Measurements from ENCODE around the gene TMEM38A.
A peak's percentile ranks its signal among the peaks of the same experiment; 100 is the strongest.
"Not testable (repeated sequence)": the region's sequence is repeated elsewhere in the genome, so short reads cannot be mapped to it uniquely, and the experiment has no call there.

TMEM38A gene

GRCh38 chr19:16679811-16680210 lies 18.9 kb downstream of the TMEM38A start:
- Mint-ChIP-seq H3K9me3 (peaks cover 0 to 8% of the 10 kb centered on the region in 2 donors), H3K4me3 (no peak overlapping the region), H3K27ac (no peak overlapping the region), H3K27me3 (no peaks in the 10 kb centered on the region), H3K4me1 (no peaks in the 10 kb centered on the region)
- ATAC-seq (no peak), DNase-seq (no peak)

DNA sequence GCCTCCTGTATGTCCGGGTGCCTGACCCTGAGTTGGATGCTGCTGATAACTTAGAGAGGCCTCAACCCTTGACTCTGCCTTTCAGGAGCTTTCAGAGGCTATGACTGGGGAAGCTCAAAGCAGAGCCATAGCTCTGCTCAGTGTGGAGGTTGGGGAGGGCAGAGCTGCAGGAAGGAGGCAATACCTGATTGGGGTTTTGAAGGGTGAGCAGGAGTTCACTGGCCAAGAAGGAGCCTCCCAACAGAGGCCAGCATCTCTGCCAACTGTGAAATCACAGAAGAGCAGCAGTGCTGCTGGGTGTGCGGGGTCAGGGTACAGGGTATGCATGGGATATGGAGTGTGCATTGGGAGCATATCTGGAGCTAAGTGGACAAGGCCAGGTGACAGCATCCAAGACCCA lies 21.6 kb downstream of the TMEM38A start:
- no peak overlapping the region for H3K4me3 Mint-ChIP-seq
- H3K9me3 Mint-ChIP-seq: peaks cover 0 to 8% of the 10 kb centered on the region in 2 donors
- ATAC-seq: no peak
- DNase-seq: no peak
- H3K27me3 Mint-ChIP-seq: no peaks in the 10 kb centered on the region
- H3K27ac Mint-ChIP-seq: peak overlapping the region in 1 of 2 donors; percentile 60
- H3K4me1 Mint-ChIP-seq: no peaks in the 10 kb centered on the region

DNA sequence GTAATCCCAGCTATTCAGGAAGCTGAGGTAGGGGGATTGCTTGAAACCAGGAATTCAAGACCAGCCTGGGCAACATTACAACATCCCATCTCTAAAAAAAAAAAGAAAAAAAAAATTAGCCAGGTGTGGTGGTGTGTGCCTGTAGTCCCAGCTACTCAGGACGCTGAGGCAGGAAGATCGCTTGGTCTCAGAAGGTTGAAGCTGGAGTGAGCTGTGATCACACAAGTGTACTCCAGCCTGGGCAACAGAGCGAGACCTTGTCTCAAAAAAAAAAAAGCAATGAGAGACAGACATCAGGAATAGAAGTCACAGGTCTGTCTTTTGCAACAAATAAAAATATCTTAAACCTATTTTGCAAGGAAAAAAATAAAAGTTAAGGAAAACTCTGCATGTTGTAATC lies 23.3 kb downstream of the TMEM38A start:
- H3K4me3 Mint-ChIP-seq: no peak overlapping the region
- DNase-seq (no peak), ATAC-seq (no peak)
- H3K27me3 Mint-ChIP-seq: no peaks in the 10 kb centered on the region
- peaks cover 0 to 8% of the 10 kb centered on the region in 2 donors for H3K9me3 Mint-ChIP-seq
- no peak overlapping the region for H3K27ac Mint-ChIP-seq
- H3K4me1 Mint-ChIP-seq: no peaks in the 10 kb centered on the region

DNA sequence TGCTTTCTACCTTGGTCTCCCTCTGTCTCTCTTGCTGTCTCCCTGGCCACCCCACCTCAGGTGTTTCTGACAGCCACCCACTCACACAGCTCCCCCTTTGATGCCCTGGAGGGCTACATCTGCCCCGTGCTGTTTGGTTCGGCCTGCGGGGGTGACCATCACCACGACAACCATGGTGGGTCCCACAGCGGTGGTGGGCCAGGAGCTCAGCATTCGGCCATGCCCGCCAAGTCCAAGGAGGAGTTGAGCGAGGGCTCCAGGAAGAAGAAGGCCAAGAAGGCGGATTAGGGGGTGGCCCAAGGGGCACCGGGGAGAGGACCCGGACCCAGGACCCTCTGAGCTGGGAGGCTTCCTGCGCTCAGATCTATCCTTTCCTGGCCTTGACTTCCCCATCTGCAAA lies 27.1 kb downstream of the TMEM38A start:
- Mint-ChIP-seq H3K4me1 (no peaks in the 10 kb centered on the region), H3K27me3 (no peaks in the 10 kb centered on the region), H3K27ac (no peak overlapping the region), H3K9me3 (no peaks in the 10 kb centered on the region), H3K4me3 (no peak overlapping the region)
- ATAC-seq (no peak), DNase-seq (no peak)

DNA sequence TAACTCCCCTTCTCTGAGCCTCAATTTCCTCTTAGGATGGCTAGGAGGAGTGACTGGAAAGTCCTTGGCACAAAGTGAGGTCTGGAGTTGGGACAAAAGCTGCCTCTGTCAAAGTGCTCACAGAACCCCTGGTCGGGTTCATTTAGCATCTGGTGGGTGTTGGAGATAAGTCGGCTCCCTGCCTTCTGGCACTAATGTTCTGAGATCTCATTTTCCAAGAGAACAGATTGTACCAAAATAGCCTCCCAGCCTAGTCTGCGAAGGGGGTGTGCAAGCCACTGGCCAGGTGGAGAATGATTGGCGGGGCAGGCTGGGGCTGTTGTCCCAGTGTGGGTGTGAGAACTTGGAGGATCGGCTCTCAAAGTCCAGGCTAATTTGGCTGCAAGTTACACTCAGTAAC lies 38.0 kb downstream of the TMEM38A start:
- no peak overlapping the region for H3K4me3 Mint-ChIP-seq
- H3K4me1 Mint-ChIP-seq: no peaks in the 10 kb centered on the region
- ATAC-seq: no peak
- no peak for DNase-seq
- no peaks in the 10 kb centered on the region for H3K27me3 Mint-ChIP-seq
- H3K9me3 Mint-ChIP-seq: no peaks in the 10 kb centered on the region
- no peak overlapping the region for H3K27ac Mint-ChIP-seq

- H3K27me3 Mint-ChIP-seq: no peaks in the 10 kb centered on the region
- no peak overlapping the region for H3K27ac Mint-ChIP-seq
- no peaks in the 10 kb centered on the region for H3K4me1 Mint-ChIP-seq
- no peaks in the 10 kb centered on the region for H3K9me3 Mint-ChIP-seq
- ATAC-seq (no peak), DNase-seq (no peak)
- no peak overlapping the region for H3K4me3 Mint-ChIP-seq
Measured at GRCh38 chr19:16702123-16702522, 41.2 kb downstream of the TMEM38A start.

DNA sequence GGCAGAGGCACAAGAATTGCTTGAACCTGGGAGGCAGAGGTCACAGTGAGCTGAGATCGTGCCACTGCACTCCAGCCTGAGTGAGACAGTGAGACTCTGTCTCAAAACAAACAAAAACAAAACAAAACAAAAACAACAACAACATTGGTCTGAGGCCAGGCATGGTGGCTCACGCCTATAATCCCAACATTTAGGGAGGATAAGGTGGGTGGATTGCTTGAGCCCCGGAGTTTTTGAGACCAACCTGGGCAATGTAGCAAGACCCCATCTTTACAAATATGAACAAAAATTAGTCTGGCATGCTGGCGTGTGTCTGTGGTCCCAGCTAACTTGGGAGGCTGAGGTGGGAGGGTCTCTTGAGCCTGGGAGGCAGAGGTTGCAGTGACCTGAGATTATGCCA lies 42.7 kb downstream of the TMEM38A start:
- no peak overlapping the region for H3K4me3 Mint-ChIP-seq
- H3K27me3 Mint-ChIP-seq: no peaks in the 10 kb centered on the region
- ATAC-seq: no peak
- no peak for DNase-seq
- no peaks in the 10 kb centered on the region for H3K9me3 Mint-ChIP-seq
- H3K27ac Mint-ChIP-seq: no peak overlapping the region
- H3K4me1 Mint-ChIP-seq: no peaks in the 10 kb centered on the region

GRCh38 chr19:16710870-16711269 lies 49.9 kb downstream of the TMEM38A start:
- H3K4me3 Mint-ChIP-seq, H3K27ac Mint-ChIP-seq, H3K4me1 Mint-ChIP-seq, ATAC-seq, H3K9me3 Mint-ChIP-seq, DNase-seq, H3K27me3 Mint-ChIP-seq: not testable (repeated sequence)

DNA sequence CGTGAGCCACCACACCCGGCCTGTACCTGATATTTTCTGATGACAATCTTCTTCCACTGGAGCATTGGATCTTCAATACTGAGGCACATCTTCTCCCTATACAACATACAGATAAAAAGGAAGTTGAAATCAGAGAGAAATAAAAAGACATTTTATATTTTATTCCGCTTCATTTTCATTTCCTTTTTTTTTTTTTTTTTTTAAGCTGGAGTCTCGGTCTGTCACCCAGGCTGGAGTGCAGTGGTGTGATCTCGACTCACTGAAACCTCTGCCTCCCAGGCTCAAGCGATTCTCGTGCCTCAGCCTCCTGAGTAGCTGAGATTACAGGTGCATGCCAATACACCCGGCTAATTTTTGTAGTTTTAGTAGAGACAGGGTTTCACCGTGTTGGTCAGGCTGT lies 51.4 kb downstream of the TMEM38A start:
- not testable (repeated sequence) for H3K27me3 Mint-ChIP-seq, H3K4me1 Mint-ChIP-seq, H3K27ac Mint-ChIP-seq, H3K9me3 Mint-ChIP-seq, H3K4me3 Mint-ChIP-seq, DNase-seq, ATAC-seq

DNA sequence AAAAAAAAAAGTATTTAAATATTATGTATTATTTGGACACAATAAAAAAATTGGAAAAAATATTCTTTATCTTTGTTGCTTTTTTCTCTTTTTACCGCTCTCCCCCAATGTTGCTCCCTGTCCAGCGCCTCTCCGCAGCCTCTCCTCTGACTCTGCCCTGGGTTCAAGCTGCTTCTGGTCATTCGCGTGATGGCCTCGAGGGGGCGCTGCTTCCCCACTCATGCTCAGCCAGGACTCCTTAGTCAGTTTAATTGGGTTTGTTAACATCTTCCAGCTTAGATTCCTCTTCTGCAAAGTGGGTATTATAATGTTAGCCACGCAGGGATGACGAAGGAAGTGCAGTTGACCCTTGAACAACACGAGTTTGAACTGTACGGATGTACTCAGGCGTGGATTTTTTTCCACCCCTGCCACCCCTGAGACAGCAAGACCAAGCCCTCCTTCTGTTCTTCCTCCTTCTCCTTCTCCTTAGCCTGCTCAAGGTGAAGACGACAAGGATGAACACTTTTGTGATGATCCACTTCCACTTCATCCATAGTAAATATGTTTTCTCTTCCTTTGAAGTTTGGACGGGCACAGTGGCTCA lies 53.9 kb downstream of the TMEM38A start:
- peak; percentile 52 to 55 for DNase-seq
- ATAC-seq: no peak
- no peaks in the 10 kb centered on the region for H3K9me3 Mint-ChIP-seq
- H3K4me1 Mint-ChIP-seq: no peaks in the 10 kb centered on the region
- peaks cover 7% of the 10 kb centered on the region for H3K27me3 Mint-ChIP-seq
- no peak overlapping the region for H3K27ac Mint-ChIP-seq
- no peak overlapping the region for H3K4me3 Mint-ChIP-seq

DNA sequence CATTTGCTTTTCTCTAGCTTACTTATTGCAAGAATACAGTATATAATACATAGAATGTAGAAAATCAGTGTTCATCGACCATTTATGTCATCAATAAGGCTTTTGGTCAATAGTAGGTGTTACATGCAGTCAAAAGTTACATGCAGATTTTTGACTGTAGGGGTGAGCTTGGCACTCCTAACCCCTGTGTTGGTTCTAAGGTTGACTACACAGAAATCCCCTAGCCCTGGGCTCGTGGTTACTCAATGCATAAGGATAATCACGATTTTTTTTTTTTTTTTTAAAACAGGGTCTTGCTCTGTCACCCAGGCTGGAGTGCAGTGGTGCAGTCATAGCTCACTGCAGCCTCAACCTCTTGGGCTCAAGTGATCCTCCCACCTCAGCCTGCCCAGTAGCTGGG lies 54.7 kb downstream of the TMEM38A start:
- H3K4me3 Mint-ChIP-seq: no peak overlapping the region
- DNase-seq (peak in 1 of 2 donors; percentile 15), ATAC-seq (peak; percentile 60)
- H3K4me1 Mint-ChIP-seq: no peaks in the 10 kb centered on the region
- H3K9me3 Mint-ChIP-seq: no peaks in the 10 kb centered on the region
- H3K27me3 Mint-ChIP-seq: peaks cover 7% of the 10 kb centered on the region
- no peak overlapping the region for H3K27ac Mint-ChIP-seq

- no peak for ATAC-seq
- H3K4me3 Mint-ChIP-seq: no peak overlapping the region
- no peak overlapping the region for H3K27ac Mint-ChIP-seq
- DNase-seq: no peak
- H3K27me3 Mint-ChIP-seq: no peaks in the 10 kb centered on the region
- no peaks in the 10 kb centered on the region for H3K4me1 Mint-ChIP-seq
- no peaks in the 10 kb centered on the region for H3K9me3 Mint-ChIP-seq
Measured at GRCh38 chr19:16721051-16721450, 60.1 kb downstream of the TMEM38A start.

- Mint-ChIP-seq H3K4me1 (no peaks in the 10 kb centered on the region), H3K9me3 (no peaks in the 10 kb centered on the region), H3K27me3 (no peaks in the 10 kb centered on the region), H3K4me3 (no peak overlapping the region), H3K27ac (no peak overlapping the region)
- ATAC-seq (no peak), DNase-seq (no peak)
Measured at GRCh38 chr19:16722591-16722990, 61.7 kb downstream of the TMEM38A start.

GRCh38 chr19:16726916-16727315 lies 66.0 kb downstream of the TMEM38A start:
- peak overlapping the region in 1 of 2 donors; percentile 34 for H3K27ac Mint-ChIP-seq

DNA sequence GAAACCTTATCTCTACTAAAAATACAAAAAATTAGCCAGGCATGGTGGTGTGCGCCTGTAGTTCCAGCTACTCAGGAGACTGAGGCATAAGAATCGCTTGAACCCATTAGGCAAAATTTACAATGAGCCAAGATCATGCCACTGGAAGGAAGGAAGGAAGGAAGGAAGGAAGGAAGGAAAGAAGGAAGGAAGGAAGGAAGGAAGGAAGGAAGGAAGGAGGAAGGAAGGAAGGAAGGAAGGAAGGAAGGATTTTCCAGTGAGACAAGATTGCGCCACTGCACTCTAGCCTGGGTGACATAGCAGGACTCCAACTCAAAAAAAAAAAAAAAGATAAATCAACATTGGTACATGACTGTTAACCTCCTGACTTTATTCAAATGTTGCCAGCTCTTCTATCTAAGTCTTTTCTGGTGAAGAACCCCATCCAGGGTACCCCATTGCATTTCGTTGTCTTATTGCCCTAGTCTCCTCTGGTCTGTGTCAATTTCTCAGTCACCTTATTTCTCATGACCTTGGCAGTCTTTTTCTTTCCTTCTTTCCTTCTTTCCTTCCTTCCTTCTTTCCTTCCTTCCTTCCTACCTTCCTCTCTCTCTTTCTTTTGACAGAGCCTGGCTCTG lies 74.8 kb downstream of the TMEM38A start:
- H3K27ac Mint-ChIP-seq, H3K27me3 Mint-ChIP-seq, H3K4me3 Mint-ChIP-seq, H3K4me1 Mint-ChIP-seq, ATAC-seq, DNase-seq, H3K9me3 Mint-ChIP-seq: not testable (repeated sequence)

More at GRCh38 chr19:16726916-16727315, 66.0 kb downstream of the TMEM38A start:
- no peak for ATAC-seq
- no peak overlapping the region for H3K4me3 Mint-ChIP-seq
- DNase-seq: no peak
- H3K9me3 Mint-ChIP-seq: no peaks in the 10 kb centered on the region
- no peaks in the 10 kb centered on the region for H3K27me3 Mint-ChIP-seq
- no peaks in the 10 kb centered on the region for H3K4me1 Mint-ChIP-seq

DNA sequence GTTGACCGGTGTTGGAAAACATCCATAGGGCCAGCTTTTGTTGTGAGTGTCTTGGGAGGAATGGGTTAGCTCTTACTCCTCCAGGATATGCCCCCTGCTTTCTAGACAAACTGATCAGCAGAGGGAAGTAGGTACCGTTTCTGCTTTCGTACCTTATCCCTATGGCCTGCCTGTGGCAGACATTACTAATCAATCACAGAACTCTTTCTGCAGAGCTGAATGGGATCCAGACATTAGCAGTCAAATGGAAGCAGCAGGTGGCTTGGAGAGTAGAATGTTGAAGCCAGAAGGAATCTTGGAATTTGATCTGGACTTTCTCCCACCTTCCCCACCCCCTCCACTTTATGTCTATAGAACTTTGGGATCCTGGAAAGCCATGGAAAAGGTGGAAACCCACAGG lies 75.8 kb downstream of the TMEM38A start:
- Mint-ChIP-seq H3K27me3 (peaks cover 5% of the 10 kb centered on the region), H3K9me3 (no peaks in the 10 kb centered on the region), H3K4me1 (no peaks in the 10 kb centered on the region), H3K27ac (no peak overlapping the region), H3K4me3 (no peak overlapping the region)
- DNase-seq (no peak), ATAC-seq (no peak)

- no peaks in the 10 kb centered on the region for H3K9me3 Mint-ChIP-seq
- ATAC-seq (no peak), DNase-seq (no peak)
- H3K27me3 Mint-ChIP-seq: peaks cover 5% of the 10 kb centered on the region
- H3K4me1 Mint-ChIP-seq: no peaks in the 10 kb centered on the region
- H3K4me3 Mint-ChIP-seq: no peak overlapping the region
- H3K27ac Mint-ChIP-seq: no peak overlapping the region
Measured at GRCh38 chr19:16737911-16738310, 77.0 kb downstream of the TMEM38A start.

All from stimulated activated naive CD8-positive, alpha-beta T cell treated with anti-CD3 and anti-CD28 coated beads, Interleukin-15, amount 100 ng/mL, for 72 hours (primary cell).